BJ (cell line): ENCODE results near the gene RHBDF1. TPM values are rescaled to one million over a fixed set of nuclear protein-coding genes. Genes with fewer than 3 reads are reported as not detected.

Experiments
- CTCF ChIA-PET: fragments of 350-600 bp; formaldehyde crosslinking; extraction: SDS; loops from one replicate; lab custom pipeline; 2021; ENCODE audit warnings: antibody characterized with exemption, inconsistent platforms; lab: Yijun Ruan, JAX
- POLR2A ChIA-PET: fragments of 300-600 bp; sonication (Branson Sonifier 250); formaldehyde crosslinking; extraction: SDS; loops from one replicate; lab custom pipeline; 2021; ENCODE audit warnings: antibody characterized with exemption; lab: Charles Lee
- DNase-seq: peaks from one replicate; pipeline ENCODE4 v3.0.0-alpha.2; 2011; ENCODE audit warnings: low read depth
- H3K27me3 ChIP-seq: 2 replicates; pipeline ENCODE4 v1.6.0; 2011; ENCODE audit warnings: low read length; ENCODE audit not compliant: control insufficient read depth, insufficient read depth
- H3K36me3 ChIP-seq: 2 replicates; pipeline ENCODE4 v1.5.1; 2011; ENCODE audit warnings: low read length; ENCODE audit not compliant: control insufficient read depth, insufficient read depth
- H3K4me3 ChIP-seq: 2 replicates; pipeline ENCODE4 v1.5.1; 2011; ENCODE audit warnings: low read depth, mild to moderate bottlenecking, control low read depth, low read length
- polyA plus RNA-seq: library from polyadenylated mRNA; depleted of rRNA; stranded (reverse); fragments of >200 nt; gene quantifications from 2 replicates; pipeline ENCODE4 v1.2.3, GENCODE V29; 2011
- TF ChIP-seq, protein P1 (sequence below): IDR thresholded peaks from 2 replicates; pipeline ENCODE4 v1.5.1; 2011; ENCODE audit warnings: low read depth, mild to moderate bottlenecking, control low read depth, inconsistent platforms, low read length, moderate library complexity; ENCODE audit not compliant: insufficient read depth

Gene RHBDF1
- polyA plus RNA-seq, 1 experiment = 94.2 TPM

- H3K36me3 ChIP-seq = peaks cover 20% of the 10 kb centered on the region
- ChIA-PET POLR2A (no interaction called here), CTCF (interaction anchor here (1.0 to 17.6 kb wide), 4 partner anchors 10 to 26 kb away, joined by 3 to 544 read pairs (median 31); partner anchors contain the start of genes MPG and RHBDF1)
- H3K4me3 ChIP-seq = no peak overlapping the region
- DNase-seq = no peak
- TF ChIP-seq, protein P1, sequence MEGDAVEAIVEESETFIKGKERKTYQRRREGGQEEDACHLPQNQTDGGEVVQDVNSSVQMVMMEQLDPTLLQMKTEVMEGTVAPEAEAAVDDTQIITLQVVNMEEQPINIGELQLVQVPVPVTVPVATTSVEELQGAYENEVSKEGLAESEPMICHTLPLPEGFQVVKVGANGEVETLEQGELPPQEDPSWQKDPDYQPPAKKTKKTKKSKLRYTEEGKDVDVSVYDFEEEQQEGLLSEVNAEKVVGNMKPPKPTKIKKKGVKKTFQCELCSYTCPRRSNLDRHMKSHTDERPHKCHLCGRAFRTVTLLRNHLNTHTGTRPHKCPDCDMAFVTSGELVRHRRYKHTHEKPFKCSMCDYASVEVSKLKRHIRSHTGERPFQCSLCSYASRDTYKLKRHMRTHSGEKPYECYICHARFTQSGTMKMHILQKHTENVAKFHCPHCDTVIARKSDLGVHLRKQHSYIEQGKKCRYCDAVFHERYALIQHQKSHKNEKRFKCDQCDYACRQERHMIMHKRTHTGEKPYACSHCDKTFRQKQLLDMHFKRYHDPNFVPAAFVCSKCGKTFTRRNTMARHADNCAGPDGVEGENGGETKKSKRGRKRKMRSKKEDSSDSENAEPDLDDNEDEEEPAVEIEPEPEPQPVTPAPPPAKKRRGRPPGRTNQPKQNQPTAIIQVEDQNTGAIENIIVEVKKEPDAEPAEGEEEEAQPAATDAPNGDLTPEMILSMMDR = no peak
- H3K27me3 ChIP-seq = no peaks in the 10 kb centered on the region
These were observed 22.5 kb upstream of the RHBDF1 start for GRCh38 chr16:94918-95265.

GRCh38 chr16:92431-93339 lies 20.3 kb upstream of the RHBDF1 start:
- Histone ChIP-seq H3K36me3 (peaks cover 31% of the 10 kb centered on the region), H3K27me3 (no peaks in the 10 kb centered on the region), H3K4me3 (no peak overlapping the region)
- TF ChIP-seq, protein P1 = no peak
- no peak for DNase-seq
- ChIA-PET CTCF (interaction anchor here (2.3 to 17.6 kb wide), 3 partner anchors 8 to 23 kb away, joined by 6 to 544 read pairs (median 15); partner anchors contain the start of genes MPG and RHBDF1), POLR2A (no interaction called here)

DNA sequence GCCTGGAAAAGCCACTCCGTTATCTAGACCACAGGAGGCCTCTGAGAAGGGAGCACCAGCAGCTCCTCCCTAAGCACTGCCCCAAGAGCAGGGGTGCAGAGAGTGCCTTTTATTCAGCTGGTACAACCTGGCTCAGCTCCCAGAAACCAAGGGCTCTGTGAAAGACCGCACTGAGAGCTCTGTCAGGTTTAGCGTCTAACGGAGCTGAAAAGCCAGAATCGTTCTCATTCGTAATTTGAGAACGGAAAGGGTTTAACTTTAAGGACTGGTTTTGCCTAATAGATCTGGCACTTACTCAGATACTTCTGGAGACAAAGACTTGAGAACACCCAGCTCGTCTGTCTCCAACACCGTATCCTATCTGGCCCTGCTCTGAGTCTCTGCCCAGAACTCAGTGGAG lies 19.1 kb upstream of the RHBDF1 start:
- CTCF ChIA-PET = interaction anchor here (0.7 to 17.6 kb wide), 3 partner anchors 9 to 22 kb away, joined by 3 to 544 read pairs (median 15); partner anchors contain the start of genes MPG and RHBDF1
- TF ChIP-seq, protein P1 = no peak
- no peak for DNase-seq
- Histone ChIP-seq H3K4me3 (no peak overlapping the region), H3K36me3 (peaks cover 32% of the 10 kb centered on the region), H3K27me3 (no peaks in the 10 kb centered on the region)
- POLR2A ChIA-PET = no interaction called here

GRCh38 chr16:89391-90302 lies 17.2 kb upstream of the RHBDF1 start:
- Histone ChIP-seq H3K4me3 (no peak overlapping the region), H3K27me3 (no peaks in the 10 kb centered on the region), H3K36me3 (peaks cover 41% of the 10 kb centered on the region)
- ChIA-PET POLR2A (no interaction called here), CTCF (interaction anchor here (1.0 to 17.6 kb wide), 3 partner anchors 12 to 20 kb away, joined by 4 to 544 read pairs (median 15); partner anchors contain the start of genes MPG and RHBDF1)
- TF ChIP-seq, protein P1 = no peak
- DNase-seq = no peak
